CD14-positive monocyte (primary cell): ENCODE measurements around the gene ILDR2. TPM values are rescaled to one million over a fixed set of nuclear protein-coding genes. Genes with fewer than 3 reads are reported as not detected.

Experiments
- DNase-seq, 3 donors: peaks; one replicate each; pipeline ENCODE4 v3.0.0-alpha.2; 2011 to 2022
- H2AFZ ChIP-seq: 2 replicates; pipeline ENCODE4 v1.6.0; 2012; ENCODE audit warnings: mild to moderate bottlenecking, low read depth, low read length, inconsistent platforms; ENCODE audit not compliant: insufficient read depth, poor library complexity, severe bottlenecking
- H3K27ac ChIP-seq, 2 donors: 1 replicate in 1 of 2; 2 replicates in 1 of 2; pipeline ENCODE4 v1.5.1; 2012 to 2013; ENCODE audit warnings: low read length in 2 of 2, control low read depth in 1 of 2, inconsistent platforms in 1 of 2, low read depth in 1 of 2, mild to moderate bottlenecking in 1 of 2
- H3K27me3 ChIP-seq, 2 donors: one replicate each; pipeline versions ENCODE4 v1.6.0 to v1.6.1; 2011 to 2013; ENCODE audit warnings: low read length in 2 of 2; ENCODE audit not compliant: control insufficient read depth in 2 of 2, insufficient read depth in 2 of 2
- H3K36me3 ChIP-seq, 2 donors: replicated peaks in 1 of 2; 1 replicate in 1 of 2; 2 replicates in 1 of 2; pipeline versions ENCODE4 v1.5.1 to v1.6.1; 2012 to 2013; ENCODE audit warnings: low read length in 2 of 2, control low read depth in 1 of 2, inconsistent platforms in 1 of 2, mild to moderate bottlenecking in 1 of 2; ENCODE audit not compliant: insufficient read depth in 2 of 2, control insufficient read depth in 1 of 2
- H3K4me1 ChIP-seq, 2 donors: 1 replicate in 1 of 2; 2 replicates in 1 of 2; pipeline versions ENCODE4 v1.5.1 to v1.6.1; 2012 to 2013; ENCODE audit warnings: low read length in 2 of 2, control low read depth in 1 of 2, inconsistent platforms in 1 of 2, mild to moderate bottlenecking in 1 of 2, moderate library complexity in 1 of 2; ENCODE audit not compliant: insufficient read depth in 2 of 2, control insufficient read depth in 1 of 2
- H3K4me2 ChIP-seq: replicated peaks from 2 replicates; pipeline ENCODE3; 2012; ENCODE audit warnings: low read length, moderate library complexity, mild to moderate bottlenecking; ENCODE audit not compliant: poor library complexity, severe bottlenecking; ENCODE audit errors: extremely low read depth
- H3K4me3 ChIP-seq, 3 experiments: fragments of 200-600 bp in 1 of 3; sonication (generic) in 1 of 3; replicated peaks in 1 of 3; 1 replicate in 2 of 3; 2 replicates in 1 of 3; pipeline ENCODE4 v1.5.1; 2011 to 2013; ENCODE audit warnings: low read length in 3 of 3, mild to moderate bottlenecking in 3 of 3, control low read depth in 2 of 3, low read depth in 2 of 3, inconsistent platforms in 1 of 3, moderate library complexity in 1 of 3
- H3K79me2 ChIP-seq: 2 replicates; pipeline ENCODE4 v1.6.0; 2012; ENCODE audit warnings: mild to moderate bottlenecking, control low read depth, inconsistent platforms, low read length, moderate library complexity; ENCODE audit not compliant: insufficient read depth
- H3K9ac ChIP-seq: 2 replicates; pipeline ENCODE4 v1.6.0; 2017; ENCODE audit warnings: low read length, mild to moderate bottlenecking; ENCODE audit not compliant: insufficient read depth, poor library complexity, severe bottlenecking
- H3K9me3 ChIP-seq, 2 donors: replicated peaks in 1 of 2; 1 replicate in 1 of 2; 2 replicates in 1 of 2; pipeline versions ENCODE4 v1.5.1 to v1.6.1; 2012 to 2013; ENCODE audit warnings: low read length in 2 of 2, control low read depth in 1 of 2; ENCODE audit not compliant: control insufficient read depth in 1 of 2, insufficient read depth in 1 of 2
- H4K20me1 ChIP-seq: 2 replicates; pipeline ENCODE4 v1.6.0; 2012; ENCODE audit warnings: mild to moderate bottlenecking, low read length, control low read depth, moderate library complexity; ENCODE audit not compliant: insufficient read depth
- H3K27ac Mint-ChIP-seq, 7 donors: one replicate each; pipeline ENCODE4 v1.8.0; 2020; ENCODE audit warnings: mild to moderate bottlenecking in 7 of 7, mixed read lengths in 7 of 7, moderate library complexity in 6 of 7, inconsistent platforms in 2 of 7
- H3K27me3 Mint-ChIP-seq, 3 donors: one replicate each; pipeline ENCODE4 v1.8.0; 2021 to 2022; ENCODE audit warnings: low read depth in 3 of 3, mild to moderate bottlenecking in 3 of 3, mixed read lengths in 3 of 3, moderate library complexity in 3 of 3, inconsistent platforms in 1 of 3
- H3K36me3 Mint-ChIP-seq, 2 donors: one replicate each; pipeline ENCODE4 v1.8.0; 2020; ENCODE audit warnings: mixed read lengths in 2 of 2, inconsistent platforms in 1 of 2, mild to moderate bottlenecking in 1 of 2
- H3K4me1 Mint-ChIP-seq: one replicate; pipeline ENCODE4 v1.8.0; 2020; ENCODE audit warnings: mild to moderate bottlenecking, mixed read lengths
- H3K4me3 Mint-ChIP-seq, 2 donors: one replicate each; pipeline ENCODE4 v1.8.0; 2020; ENCODE audit warnings: mild to moderate bottlenecking in 2 of 2, mixed read lengths in 2 of 2, moderate library complexity in 1 of 2
- H3K9me3 Mint-ChIP-seq, 7 donors: one replicate each; pipeline ENCODE4 v1.8.0; 2020 to 2022; ENCODE audit warnings: mixed read lengths in 7 of 7, mild to moderate bottlenecking in 6 of 7, moderate library complexity in 6 of 7, inconsistent platforms in 2 of 7
- WGBS: methylation state at CpG from one replicate; pipeline ENCODE4 v1.1.5; 2013; ENCODE audit warnings: missing lambda C conversion rate; ENCODE audit not compliant: insufficient coverage; 5-methylcytosine and 5-hydroxymethylcytosine counted together
- intact Hi-C, 2 donors: fragments of 100-400 bp; cut with micrococcal nuclease; formaldehyde crosslinking; loops; one replicate each; pipeline versions ENCODE4 v1.15.0 to v1.15.1; 2023
- polyA plus RNA-seq, 3 donors: library from polyadenylated mRNA; depleted of rRNA in 1 of 3; unstranded in 2 of 3; stranded (reverse) in 1 of 3; fragments of 300-500 nt in 2 of 3; fragments of >200 nt in 1 of 3; fragmentation: Illumina TruSeq in 2 of 3; gene quantifications; 1 replicate in 2 of 3; 2 replicates in 1 of 3; pipeline ENCODE4 v1.2.3, GENCODE V29; 2012 to 2021
- TF ChIP-seq, protein P1 (sequence below): fragments of 200-600 bp; IDR thresholded peaks from one replicate; pipeline ENCODE4 v1.8.0; 2022; ENCODE audit warnings: antibody characterized with exemption, mild to moderate bottlenecking

ILDR2 gene
- polyA plus RNA-seq, 3 donors, result not detected

DNA sequence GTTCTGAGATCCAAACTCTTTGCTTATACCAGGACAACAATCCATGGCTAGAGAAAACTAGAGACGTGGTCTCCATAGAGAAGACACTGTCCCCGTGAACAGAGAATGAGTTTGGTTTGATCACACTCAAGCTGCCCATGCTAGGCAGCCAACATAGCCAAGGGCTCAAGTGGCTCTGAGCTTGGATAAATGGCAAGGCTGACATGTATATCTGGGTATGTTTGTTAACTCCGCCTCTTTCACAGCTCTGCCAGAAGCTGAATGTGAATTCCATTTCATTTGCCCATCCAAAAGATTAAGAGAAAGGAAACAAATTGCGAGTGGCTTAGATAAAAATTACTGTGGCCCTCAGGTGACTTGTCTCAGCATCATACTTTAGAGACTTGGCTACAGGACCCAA, 38.0 kb downstream of the ILDR2 start:
- intact Hi-C loops, result no loop called here
- no peak overlapping the region for H3K4me3 ChIP-seq
- H3K4me2 ChIP-seq, result no peak overlapping the region
- Mint-ChIP-seq H3K27me3 (peaks cover 0 to 5% (median 3%) of the 10 kb centered on the region in 3 donors), H3K4me1 (no peaks in the 10 kb centered on the region), H3K27ac (no peak overlapping the region), H3K36me3 (no peaks in the 10 kb centered on the region), H3K9me3 (peaks cover 0 to 2% (median 0%) of the 10 kb centered on the region in 7 donors), H3K4me3 (no peak overlapping the region)
- WGBS, result 83% methylated on average over 3 of the region's 4 CpGs
- no peaks in the 10 kb centered on the region for H3K4me1 ChIP-seq
- no peaks in the 10 kb centered on the region for H3K27me3 ChIP-seq
- DNase-seq, result no peak
- H4K20me1 ChIP-seq, result no peaks in the 10 kb centered on the region
- no peak overlapping the region for H3K27ac ChIP-seq
- no peaks in the 10 kb centered on the region for H3K9me3 ChIP-seq
- no peak overlapping the region for H3K9ac ChIP-seq
- H2AFZ ChIP-seq, result no peak overlapping the region
- no peaks in the 10 kb centered on the region for H3K79me2 ChIP-seq
- H3K36me3 ChIP-seq, result no peaks in the 10 kb centered on the region
- TF ChIP-seq, protein P1, sequence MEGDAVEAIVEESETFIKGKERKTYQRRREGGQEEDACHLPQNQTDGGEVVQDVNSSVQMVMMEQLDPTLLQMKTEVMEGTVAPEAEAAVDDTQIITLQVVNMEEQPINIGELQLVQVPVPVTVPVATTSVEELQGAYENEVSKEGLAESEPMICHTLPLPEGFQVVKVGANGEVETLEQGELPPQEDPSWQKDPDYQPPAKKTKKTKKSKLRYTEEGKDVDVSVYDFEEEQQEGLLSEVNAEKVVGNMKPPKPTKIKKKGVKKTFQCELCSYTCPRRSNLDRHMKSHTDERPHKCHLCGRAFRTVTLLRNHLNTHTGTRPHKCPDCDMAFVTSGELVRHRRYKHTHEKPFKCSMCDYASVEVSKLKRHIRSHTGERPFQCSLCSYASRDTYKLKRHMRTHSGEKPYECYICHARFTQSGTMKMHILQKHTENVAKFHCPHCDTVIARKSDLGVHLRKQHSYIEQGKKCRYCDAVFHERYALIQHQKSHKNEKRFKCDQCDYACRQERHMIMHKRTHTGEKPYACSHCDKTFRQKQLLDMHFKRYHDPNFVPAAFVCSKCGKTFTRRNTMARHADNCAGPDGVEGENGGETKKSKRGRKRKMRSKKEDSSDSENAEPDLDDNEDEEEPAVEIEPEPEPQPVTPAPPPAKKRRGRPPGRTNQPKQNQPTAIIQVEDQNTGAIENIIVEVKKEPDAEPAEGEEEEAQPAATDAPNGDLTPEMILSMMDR, result no peak

DNA sequence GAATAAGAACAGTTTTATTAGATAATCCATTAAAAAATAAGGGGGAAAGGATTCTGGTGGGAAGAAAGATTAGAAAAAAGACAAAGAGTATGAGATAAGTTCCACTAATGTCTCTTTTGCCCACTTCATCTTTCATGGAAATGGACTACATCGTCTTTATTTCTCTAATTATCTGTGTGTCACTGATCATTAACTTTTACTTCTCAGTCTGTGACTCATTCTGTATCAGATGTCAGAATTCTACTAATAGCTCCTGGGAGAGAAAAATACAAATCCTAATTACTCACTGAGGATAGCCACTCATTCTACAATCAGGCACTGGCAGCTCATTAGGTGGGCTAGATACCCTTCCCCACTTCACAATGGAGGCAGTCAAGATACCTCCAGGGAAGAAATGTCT, 41.7 kb downstream of the ILDR2 start:
- Histone ChIP-seq H3K9me3 (no peaks in the 10 kb centered on the region), H3K27me3 (no peaks in the 10 kb centered on the region), H4K20me1 (no peaks in the 10 kb centered on the region), H3K36me3 (no peaks in the 10 kb centered on the region), H3K4me2 (no peak overlapping the region), H3K9ac (no peak overlapping the region), H3K4me1 (no peaks in the 10 kb centered on the region), H3K79me2 (no peaks in the 10 kb centered on the region), H3K4me3 (no peak overlapping the region), H3K27ac (no peak overlapping the region), H2AFZ (no peak overlapping the region)
- intact Hi-C loops, result no loop called here
- no peak overlapping the region for H3K27ac Mint-ChIP-seq
- no CpG with 5 or more reads among the region's 1 CpG for WGBS
- TF ChIP-seq, protein P1, result no peak
- DNase-seq, result no peak
- H3K36me3 Mint-ChIP-seq, result no peaks in the 10 kb centered on the region
- peaks cover 0 to 6% (median 5%) of the 10 kb centered on the region in 3 donors for H3K27me3 Mint-ChIP-seq
- H3K9me3 Mint-ChIP-seq, result peaks cover 0 to 5% (median 0%) of the 10 kb centered on the region in 7 donors
- no peak overlapping the region for H3K4me3 Mint-ChIP-seq
- no peaks in the 10 kb centered on the region for H3K4me1 Mint-ChIP-seq
